GM21737 (cell line): ENCODE results near the gene CELF2.
A peak's percentile ranks its signal among the peaks of the same experiment; 100 is the strongest.

Source experiments
- ATAC-seq: cut with Tn5 transposase; IDR thresholded peaks from one replicate; pipeline ENCODE4 v1.9.1; 2021; ENCODE audit warnings: mild to moderate bottlenecking, moderate library complexity; ENCODE audit not compliant: unreplicated experiment

The CELF2 gene

GRCh38 chr10:11261687-11262493 is 244.2 kb downstream of the CELF2 start:
- no peak for ATAC-seq

DNA sequence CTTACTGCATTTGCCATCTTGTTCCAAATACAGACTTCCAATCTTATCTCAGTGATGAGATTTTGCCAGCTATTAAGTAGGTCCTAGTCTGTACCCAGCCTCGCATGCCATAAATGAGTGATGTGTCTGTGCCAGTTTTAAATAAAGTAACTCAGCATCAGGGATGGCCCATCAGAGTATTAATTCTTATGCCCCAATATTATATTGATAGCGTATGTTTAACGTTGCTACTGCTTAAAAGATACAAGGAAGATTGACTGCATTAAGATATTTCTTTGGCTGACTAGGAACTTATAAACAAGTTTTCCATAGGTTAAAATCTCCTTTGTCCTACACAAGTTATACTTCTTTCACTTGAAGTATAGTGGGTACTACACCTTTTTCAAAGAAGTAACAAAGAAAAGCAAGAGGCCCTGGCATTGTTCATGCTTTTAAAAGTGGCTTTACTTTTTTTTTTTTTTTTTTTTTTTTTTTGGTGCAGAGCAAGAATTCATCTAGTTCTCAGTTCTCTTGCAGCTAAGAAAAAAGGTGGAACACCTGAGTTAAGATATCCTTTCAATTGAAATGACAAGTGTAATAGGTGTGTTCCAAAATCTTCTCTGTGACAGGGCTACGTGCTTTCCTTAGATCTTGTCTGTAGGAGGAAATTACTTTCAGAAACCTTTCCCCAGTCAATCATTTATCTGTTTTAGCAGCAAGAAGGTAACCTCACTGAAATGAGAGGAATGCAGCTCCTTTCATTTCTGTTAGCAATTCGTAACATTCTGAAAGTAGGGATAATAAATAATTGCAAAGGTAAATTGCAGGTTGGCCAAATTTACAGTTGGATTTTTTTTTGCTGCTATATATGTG is 245.0 kb downstream of the CELF2 start:
- no peak for ATAC-seq

DNA sequence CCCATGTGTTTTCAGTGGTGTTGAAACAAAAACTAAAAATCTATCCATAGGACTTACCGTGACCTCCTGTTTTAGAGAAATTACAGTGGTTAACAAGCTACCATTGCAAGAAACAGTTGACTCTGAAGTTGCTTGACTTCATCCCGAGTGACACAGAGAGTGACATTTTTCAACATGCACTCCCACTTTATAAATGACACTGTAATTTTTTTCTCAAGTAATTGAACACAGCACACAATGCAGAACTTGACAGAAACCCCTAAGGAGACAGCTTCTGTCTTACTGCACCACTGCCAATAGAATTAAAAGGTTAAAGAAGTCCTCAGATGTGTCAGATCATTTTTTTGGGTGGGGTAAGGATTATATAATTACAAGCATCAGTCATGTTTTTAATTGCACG is 246.1 kb downstream of the CELF2 start:
- ATAC-seq: no peak

GRCh38 chr10:11264296-11265048 is 246.8 kb downstream of the CELF2 start:
- ATAC-seq: no peak

GRCh38 chr10:11265484-11265883 is 247.8 kb downstream of the CELF2 start:
- no peak for ATAC-seq

- ATAC-seq: no peak
These were observed 248.8 kb downstream of the CELF2 start for GRCh38 chr10:11266426-11266825.

GRCh38 chr10:11270135-11270857 is 252.6 kb downstream of the CELF2 start:
- ATAC-seq: peak; percentile 67

DNA sequence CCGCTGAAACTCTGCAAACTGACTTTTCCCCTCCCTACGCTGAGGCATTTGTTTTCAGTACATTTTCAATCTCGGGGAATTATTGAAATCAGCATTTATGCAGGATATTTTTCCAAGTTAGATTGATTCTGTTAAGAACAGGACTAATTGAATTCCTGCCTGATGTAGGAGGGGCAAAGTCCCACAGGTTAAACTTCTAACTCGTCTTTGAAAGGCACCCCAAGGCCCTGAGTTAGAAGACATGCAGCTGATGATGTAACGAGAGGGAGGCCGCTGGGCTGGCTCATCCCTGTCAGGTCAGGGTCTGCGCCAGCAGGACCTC is 253.1 kb downstream of the CELF2 start:
- ATAC-seq: no peak

DNA sequence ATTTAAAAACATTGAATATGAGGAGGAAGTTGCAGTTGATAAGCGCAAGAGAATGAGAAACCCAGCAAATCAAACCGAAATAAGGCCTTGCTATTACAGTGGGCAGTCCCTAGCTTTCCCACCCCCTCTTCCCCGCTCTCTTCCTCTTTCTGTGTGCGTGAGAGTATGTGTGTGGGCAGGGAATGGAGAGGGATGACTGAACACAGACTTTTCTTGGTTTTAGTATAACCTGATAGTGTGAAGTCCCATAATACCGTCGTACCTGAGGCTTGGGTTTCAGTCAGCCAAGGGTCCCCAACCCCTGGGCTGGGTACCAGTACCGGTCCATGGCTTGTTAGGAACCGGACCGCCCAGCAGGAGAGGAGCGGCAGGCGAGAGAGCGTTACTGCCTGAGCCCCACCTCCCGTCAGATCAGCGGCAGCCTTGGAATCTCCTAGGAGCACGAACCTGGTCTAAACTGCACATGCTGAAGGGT is 255.3 kb downstream of the CELF2 start:
- peak; percentile 40 for ATAC-seq

DNA sequence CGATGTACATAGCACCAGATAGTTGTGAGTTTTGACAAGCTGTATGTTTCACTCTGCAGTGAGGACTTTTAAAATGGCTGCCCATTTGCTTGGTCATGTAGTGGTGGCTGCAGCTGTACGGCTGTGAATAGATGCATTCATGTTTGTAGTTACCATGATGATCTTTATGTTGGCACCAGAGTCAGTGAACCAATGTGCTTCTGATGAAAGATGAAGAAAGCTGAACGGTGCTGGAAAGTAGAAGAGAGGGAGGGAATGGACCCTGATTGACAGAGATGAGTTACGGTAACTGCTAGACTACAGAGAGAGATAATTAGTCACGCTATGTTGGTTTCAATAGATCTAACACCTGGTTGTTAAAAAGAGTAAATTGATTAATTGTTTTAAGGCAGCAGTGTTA is 256.8 kb downstream of the CELF2 start:
- ATAC-seq: no peak

- no peak for ATAC-seq
These were observed 258.0 kb downstream of the CELF2 start for GRCh38 chr10:11275651-11276050.

DNA sequence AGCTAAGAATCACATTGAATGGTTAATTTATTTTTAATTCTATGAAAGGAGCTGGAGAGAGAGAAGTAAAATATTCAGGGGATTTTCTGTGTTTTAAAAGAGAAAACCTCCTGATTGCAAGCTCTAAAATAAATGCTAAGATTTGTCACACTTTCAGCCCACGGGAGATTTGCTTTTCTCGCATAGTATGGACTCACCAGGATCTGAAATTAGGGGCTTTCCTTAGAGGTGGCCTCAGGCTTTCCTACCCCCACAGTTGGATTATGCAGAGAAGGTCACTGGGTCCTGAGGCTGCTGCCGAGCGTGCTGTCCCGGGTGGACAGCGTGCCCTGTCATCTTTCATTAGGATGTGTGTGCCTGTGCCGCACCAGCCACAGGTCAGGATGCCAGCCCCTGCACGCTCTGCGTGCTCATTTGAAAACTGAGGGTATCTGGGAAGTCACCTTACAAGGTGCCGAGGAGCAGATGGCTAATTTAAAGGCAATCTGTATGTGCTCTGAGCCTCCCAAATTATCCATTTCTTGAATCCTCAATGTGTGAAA is 258.8 kb downstream of the CELF2 start:
- ATAC-seq: no peak

- no peak for ATAC-seq
These were observed 261.6 kb downstream of the CELF2 start for GRCh38 chr10:11279314-11279713.

DNA sequence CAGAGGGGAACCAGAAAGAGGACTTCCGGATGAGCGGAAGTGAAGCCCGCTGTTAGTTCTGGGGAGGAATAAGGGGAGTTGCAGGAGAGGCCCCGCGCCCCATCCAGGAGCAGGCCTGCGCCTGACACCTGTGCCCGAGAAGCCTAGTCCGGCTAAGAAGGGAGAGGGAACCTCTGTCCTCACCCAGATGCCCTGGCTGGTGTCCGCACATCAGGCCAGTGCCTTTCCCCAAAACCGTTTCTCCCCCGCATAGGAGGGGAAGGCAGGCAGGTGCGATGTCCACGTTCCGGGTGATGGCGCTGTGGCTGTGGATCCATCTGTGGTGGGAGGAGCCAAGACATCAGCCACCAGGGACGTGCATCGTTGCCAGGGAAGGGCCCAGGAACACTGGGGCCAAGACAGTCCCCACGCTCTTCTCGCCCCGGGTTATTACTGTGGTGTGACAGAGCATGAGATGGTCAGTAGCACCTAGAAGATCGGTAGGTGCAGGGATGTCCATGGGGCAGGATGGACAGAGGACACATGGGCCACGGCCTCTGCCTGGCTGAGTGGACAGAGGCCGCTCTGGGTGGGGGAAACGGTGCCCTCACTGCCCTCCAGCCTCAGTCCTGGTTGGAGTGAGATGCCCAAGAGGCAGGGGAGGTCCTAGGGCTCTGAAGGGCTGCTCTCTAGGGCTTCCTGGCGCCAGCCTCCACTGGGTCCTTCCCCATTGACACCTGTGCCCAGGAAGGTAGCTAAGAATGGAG is 262.7 kb downstream of the CELF2 start:
- ATAC-seq: no peak

DNA sequence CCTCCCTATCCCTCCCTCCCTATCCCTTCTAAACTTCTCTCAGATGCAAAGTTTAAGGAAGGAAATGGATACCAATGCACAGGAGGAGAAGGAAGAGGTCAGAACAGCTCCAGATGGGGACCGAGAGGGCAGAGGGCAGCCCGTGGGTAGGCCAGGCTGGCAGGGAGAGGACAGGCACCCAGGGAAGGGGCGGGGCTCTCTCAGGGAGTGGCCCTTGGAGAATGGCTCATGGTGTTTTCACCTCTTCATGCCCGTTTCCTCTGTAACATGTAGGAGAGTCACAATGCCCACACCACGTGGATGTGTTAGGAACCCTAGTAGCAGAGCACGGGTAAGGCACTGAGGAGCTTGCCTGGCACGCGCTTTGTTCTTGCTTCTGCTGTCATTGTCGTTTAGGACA is 264.5 kb downstream of the CELF2 start:
- ATAC-seq: no peak

- ATAC-seq: no peak
These were observed 265.0 kb downstream of the CELF2 start for GRCh38 chr10:11282661-11283060.

GRCh38 chr10:11284291-11285085 is 266.8 kb downstream of the CELF2 start:
- ATAC-seq: no peak

DNA sequence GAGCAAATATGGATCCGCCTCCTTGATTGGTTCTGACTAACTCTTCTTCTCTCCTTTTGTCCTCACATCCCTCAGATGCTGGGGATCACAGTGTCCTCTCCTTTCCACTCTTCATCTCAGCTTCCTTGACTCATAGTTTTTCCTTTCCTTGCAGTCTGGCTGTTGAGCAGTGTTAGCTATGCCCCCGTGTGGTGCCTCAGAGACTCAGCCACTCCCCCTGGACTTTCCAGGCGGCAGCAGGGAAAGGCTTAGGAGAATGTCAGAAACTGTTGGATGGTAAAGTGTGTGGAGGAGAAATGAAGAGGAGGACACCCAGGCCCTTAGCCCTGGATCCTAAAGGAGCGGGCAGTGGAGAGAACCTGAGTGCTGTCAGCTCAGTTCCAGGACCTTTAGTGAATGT is 267.5 kb downstream of the CELF2 start:
- ATAC-seq: no peak

- peak; percentile 75 for ATAC-seq
These were observed 268.7 kb downstream of the CELF2 start for GRCh38 chr10:11286261-11286852.
